ENCODE results near the gene ZBTB5. TPM values are rescaled to one million over a fixed set of nuclear protein-coding genes. Genes with fewer than 3 reads are reported as not detected.

ZBTB5 gene
- total and polyA plus RNA-seq, 2 of the 8 experiments (the other 6 are each of a cell fraction or from before 2014, with no cell fraction given) = 13.3 to 14.5 TPM

DNA sequence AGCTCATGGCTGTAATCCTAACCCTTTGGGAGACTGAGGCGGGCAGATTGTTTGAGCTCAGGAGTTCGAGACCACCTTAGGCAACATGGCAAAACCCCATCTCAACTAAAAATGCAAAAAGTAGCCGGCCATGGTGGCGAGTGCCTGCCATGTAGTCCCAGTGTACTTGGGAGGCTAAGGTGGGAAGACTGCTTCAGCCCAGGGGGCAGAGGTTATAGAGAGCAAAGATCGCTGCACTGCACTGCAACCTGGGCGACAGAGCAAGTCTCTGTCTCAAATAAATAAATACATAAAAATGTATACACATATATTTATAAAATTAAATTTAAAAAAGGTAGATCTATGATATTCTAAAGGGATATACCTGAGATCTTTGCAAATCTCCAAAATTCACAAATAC is 19.4 kb downstream of the ZBTB5 start:
- Histone ChIP-seq H3K23me2 (ENCODE audit: low read depth, low read length) (no peaks in the 10 kb centered on the region), H2BK15ac (ENCODE audit: low read length) (no peak overlapping the region), H3K56ac (replicated peaks; ENCODE audit: insufficient read length, low read depth, low read length) (no peak overlapping the region), H3K18ac (ENCODE audit: extremely low read depth, low read length) (no peak overlapping the region), H3K27ac (ENCODE audit: low read depth, low read length) (no peak overlapping the region), H3K79me2 (ENCODE audit: control insufficient read depth in 1 of 2, insufficient read depth in 2 of 2, low read length in 2 of 2) (peaks cover 0 to 63% of the 10 kb centered on the region in 2 experiments; a peak in 3 of 4 replicates), H2AK5ac (ENCODE audit: low read depth, low read length) (no peak overlapping the region), H2BK20ac (ENCODE audit: low read length) (no peak overlapping the region), H3K23ac (ENCODE audit: insufficient read length) (no peak overlapping the region), H3K14ac (ENCODE audit: insufficient read length) (no peak overlapping the region), H3K9me3 (ENCODE audit: insufficient read depth in 2 of 2, low read depth in 1 of 2, low read length in 1 of 2) (no peaks in the 10 kb centered on the region), H4K5ac (ENCODE audit: insufficient read length, low read depth, low read length) (no peak overlapping the region), H3K4ac (replicated peaks; ENCODE audit: insufficient read length, low read depth, low read length) (no peak overlapping the region), H3K4me2 (ENCODE audit: insufficient read depth in 1 of 2, low read depth in 2 of 2, low read length in 2 of 2) (no peak overlapping the region), H4K20me1 (replicated peaks in 1 of 2; ENCODE audit: control insufficient read depth in 1 of 2, insufficient read depth in 2 of 2, low read length in 2 of 2) (peaks cover 8% of the 10 kb centered on the region in 2 experiments), H2BK5ac (ENCODE audit: low read depth, low read length) (no peak overlapping the region), H3K36me3 (ENCODE audit: control insufficient read depth in 2 of 4, insufficient read depth in 4 of 4, low read length in 3 of 4) (peaks cover 13 to 19% (median 15%) of the 10 kb centered on the region in 4 experiments), H3K4me3 (ENCODE audit: extremely low read depth in 1 of 4, insufficient read depth in 2 of 4, low read depth in 3 of 4, low read length in 4 of 4) (no peak overlapping the region), H2AFZ (ENCODE audit: low read length) (no peak overlapping the region), H3K4me1 (replicated peaks in 1 of 4; ENCODE audit: control insufficient read depth in 3 of 4, insufficient read depth in 4 of 4, low read length in 3 of 4) (no peaks in the 10 kb centered on the region; a peak in 1 of 7 replicates), H4K8ac (ENCODE audit: extremely low read depth, insufficient read depth, low read length) (peak overlapping the region; percentile 53; the same call in 1 of the 2 replicates), H3K27me3 (replicated peaks in 1 of 4; ENCODE audit: control insufficient read depth in 3 of 4, extremely low read depth in 1 of 4, insufficient read depth in 3 of 4, low read length in 3 of 4) (no peaks in the 10 kb centered on the region), H2BK120ac (replicated peaks; ENCODE audit: low read depth, low read length) (no peak overlapping the region), H4K91ac (replicated peaks; ENCODE audit: insufficient read length, low read length) (no peak overlapping the region), H2BK12ac (ENCODE audit: low read depth, low read length) (no peak overlapping the region), H3K79me1 (ENCODE audit: low read depth, low read length) (peaks cover 4% of the 10 kb centered on the region), H3K9ac (replicated peaks in 1 of 4; ENCODE audit: extremely low read depth in 1 of 4, low read depth in 3 of 4, low read length in 3 of 4) (no peak overlapping the region)
- FAIRE-seq (no peak), DNase-seq (ENCODE audit: low read depth in 1 of 2, low spot score in 2 of 2) (no peak)
- POLR2A ChIA-PET (ENCODE audit: partially characterized antibody) = interaction anchor here (3.1 kb wide), 1 partner anchor 9 kb away, joined by 14 read pairs; no protein-coding TSS in a partner anchor
- 89% methylated on average over 6 of the region's 6 CpGs; no CpG with 5 or more reads in 1 of the 2 experiments for WGBS, 2 experiments (ENCODE audit: extremely low coverage in 1 of 2, insufficient coverage in 1 of 2, insufficient read length in 1 of 2, insufficient replicate concordance in 2 of 2, low coverage in 1 of 2, low lambda C conversion rate in 2 of 2, missing lambda C conversion rate in 1 of 2)
- CTCF ChIA-PET (ENCODE audit: partially characterized antibody) = interaction anchor here (1.4 to 1.7 kb wide), 3 partner anchors 22 to 39 kb away, joined by 3 to 4 read pairs (median 3); no protein-coding TSS in a partner anchor
- TF ChIP-seq CREB1 (IDR thresholded peaks at IDR 0.05) = no peak
- no peak for TF ChIP-seq CBX5 (IDR thresholded peaks at IDR 0.05; ENCODE audit: low read depth, low read length)
- TF ChIP-seq SRF (IDR thresholded peaks at IDR 0.05; ENCODE audit: low read depth, low read length) = no peak
- no peak for TF ChIP-seq NANOG (IDR thresholded peaks at IDR 0.05; ENCODE audit: insufficient read depth, low read depth, low read length, poor library complexity, severe bottlenecking)

Data from H1 (cell line).